Chondrocyte (in vitro differentiated cells): ENCODE data around the gene TSC22D3. TPM values are rescaled to one million over a fixed set of nuclear protein-coding genes. Genes with fewer than 3 reads are reported as not detected.
A peak's percentile ranks its signal among the peaks of the same experiment; 100 is the strongest.

Source experiments
- DNase-seq: peaks from one replicate; pipeline ENCODE4 v3.0.0; 2021; ENCODE audit warnings: mixed read lengths, low spot score
- H3K27ac Mint-ChIP-seq: one replicate; pipeline ENCODE4 v1.8.0; 2021; ENCODE audit warnings: mild to moderate bottlenecking, moderate library complexity, mixed read lengths; ENCODE audit not compliant: unreplicated experiment
- H3K27me3 Mint-ChIP-seq: 2 replicates; pipeline ENCODE4 v1.8.0; 2021; ENCODE audit warnings: low read depth, mixed read lengths
- H3K36me3 Mint-ChIP-seq: 2 replicates; pipeline ENCODE4 v1.8.0; 2021; ENCODE audit warnings: low read depth, mixed read lengths
- H3K4me1 Mint-ChIP-seq: 2 replicates; pipeline ENCODE4 v1.8.0; 2021; ENCODE audit warnings: low read depth, mild to moderate bottlenecking, mixed read lengths
- H3K4me3 Mint-ChIP-seq: one replicate; pipeline ENCODE4 v1.8.0; 2021; ENCODE audit warnings: mild to moderate bottlenecking, moderate library complexity, mixed read lengths; ENCODE audit not compliant: unreplicated experiment
- H3K9me3 Mint-ChIP-seq: 2 replicates; pipeline ENCODE4 v1.8.0; 2021; ENCODE audit warnings: low read depth, mixed read lengths
- total RNA-seq: library from RNA; stranded (reverse); gene quantifications from 3 replicates; pipeline ENCODE4 v1.2.1, GENCODE V29; 2021
- TF ChIP-seq, protein P1 (sequence below): fragments of 200-600 bp; sonication (generic); IDR thresholded peaks from 2 replicates; pipeline ENCODE4 v1.5.0; 2021; ENCODE audit warnings: antibody characterized with exemption, mild to moderate bottlenecking, moderate library complexity

TSC22D3 gene
- total RNA-seq, 1 donor from 2014 or later: 191 TPM

DNA sequence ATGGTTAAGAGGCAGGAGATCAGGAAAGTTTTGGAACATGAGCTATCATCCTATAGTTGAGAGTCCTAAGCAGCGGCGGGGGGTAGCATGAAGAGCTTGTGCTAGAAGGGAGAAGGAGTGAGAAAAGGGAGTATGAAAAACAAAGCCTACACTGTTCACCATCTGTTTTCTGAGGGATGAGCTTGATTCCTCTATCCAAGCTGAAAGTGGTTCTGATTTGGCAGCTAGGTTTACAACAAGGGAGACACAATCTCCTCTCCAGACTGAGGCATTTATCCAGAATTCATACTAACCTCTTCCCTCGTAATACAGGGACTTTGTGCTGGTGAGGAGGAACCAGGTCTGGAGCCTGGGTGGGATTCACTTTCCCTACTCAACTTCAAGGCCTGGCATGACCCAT is 23.5 kb downstream of the TSC22D3 start:
- no peak overlapping the region for H3K4me3 Mint-ChIP-seq
- H3K9me3 Mint-ChIP-seq: no peaks in the 10 kb centered on the region
- peak overlapping the region; percentile 7 for H3K27ac Mint-ChIP-seq
- TF ChIP-seq, protein P1, sequence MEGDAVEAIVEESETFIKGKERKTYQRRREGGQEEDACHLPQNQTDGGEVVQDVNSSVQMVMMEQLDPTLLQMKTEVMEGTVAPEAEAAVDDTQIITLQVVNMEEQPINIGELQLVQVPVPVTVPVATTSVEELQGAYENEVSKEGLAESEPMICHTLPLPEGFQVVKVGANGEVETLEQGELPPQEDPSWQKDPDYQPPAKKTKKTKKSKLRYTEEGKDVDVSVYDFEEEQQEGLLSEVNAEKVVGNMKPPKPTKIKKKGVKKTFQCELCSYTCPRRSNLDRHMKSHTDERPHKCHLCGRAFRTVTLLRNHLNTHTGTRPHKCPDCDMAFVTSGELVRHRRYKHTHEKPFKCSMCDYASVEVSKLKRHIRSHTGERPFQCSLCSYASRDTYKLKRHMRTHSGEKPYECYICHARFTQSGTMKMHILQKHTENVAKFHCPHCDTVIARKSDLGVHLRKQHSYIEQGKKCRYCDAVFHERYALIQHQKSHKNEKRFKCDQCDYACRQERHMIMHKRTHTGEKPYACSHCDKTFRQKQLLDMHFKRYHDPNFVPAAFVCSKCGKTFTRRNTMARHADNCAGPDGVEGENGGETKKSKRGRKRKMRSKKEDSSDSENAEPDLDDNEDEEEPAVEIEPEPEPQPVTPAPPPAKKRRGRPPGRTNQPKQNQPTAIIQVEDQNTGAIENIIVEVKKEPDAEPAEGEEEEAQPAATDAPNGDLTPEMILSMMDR: no peak
- H3K27me3 Mint-ChIP-seq: no peaks in the 10 kb centered on the region
- no peak for DNase-seq
- peaks cover 29% of the 10 kb centered on the region for H3K4me1 Mint-ChIP-seq
- H3K36me3 Mint-ChIP-seq: no peaks in the 10 kb centered on the region

DNA sequence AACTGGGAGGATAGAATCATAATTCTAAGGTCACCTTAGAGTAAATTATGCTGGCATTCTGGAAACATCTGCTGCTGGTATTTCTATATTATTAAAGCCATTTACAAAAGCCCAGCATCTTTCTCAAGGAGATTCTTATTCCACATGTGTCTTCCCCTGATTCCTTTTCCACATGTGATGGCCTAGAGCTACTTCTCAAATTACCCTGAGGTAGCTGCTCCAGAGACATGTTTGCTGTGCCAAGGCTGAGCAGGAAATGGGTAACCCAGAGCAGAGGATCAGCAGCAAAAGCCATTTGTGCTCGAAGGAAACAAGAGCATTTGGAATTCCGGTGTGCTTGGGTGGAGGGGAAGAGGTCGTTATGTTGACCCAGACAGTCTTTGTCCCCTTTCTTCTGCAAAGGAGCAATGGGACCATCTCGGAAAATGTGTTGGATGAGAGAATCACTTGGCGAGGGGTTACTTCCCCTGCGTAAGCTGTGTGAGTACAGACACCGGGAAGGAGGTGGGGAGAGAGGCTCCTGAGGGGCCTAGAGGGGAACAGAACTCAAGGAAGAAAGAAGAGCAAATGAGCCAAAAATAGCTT is 24.6 kb downstream of the TSC22D3 start:
- DNase-seq: no peak
- Mint-ChIP-seq H3K4me3 (no peak overlapping the region), H3K9me3 (no peaks in the 10 kb centered on the region), H3K27me3 (no peaks in the 10 kb centered on the region), H3K36me3 (no peaks in the 10 kb centered on the region), H3K27ac (peak overlapping the region; percentile 38), H3K4me1 (peaks cover 39% of the 10 kb centered on the region)
- TF ChIP-seq, protein P1: no peak

DNA sequence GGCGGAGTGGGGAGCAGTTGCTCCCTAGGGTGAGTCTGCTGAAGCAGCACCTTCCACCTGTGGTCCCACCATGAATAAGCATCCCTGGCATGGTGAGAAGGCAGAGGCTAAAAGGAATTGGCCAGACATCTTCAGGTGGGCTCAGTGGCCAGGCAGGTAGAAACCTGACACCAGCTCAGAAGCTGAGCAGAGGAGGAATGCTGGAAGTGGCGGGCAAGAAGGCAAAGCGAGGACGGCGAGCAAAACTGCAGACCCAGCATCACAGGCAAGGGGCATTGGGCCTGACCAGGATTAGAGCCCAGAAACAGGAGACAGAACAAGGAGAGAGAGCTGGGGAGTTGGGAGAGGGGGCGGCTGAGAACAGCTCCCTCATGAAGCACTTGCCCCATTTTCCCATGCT is 25.3 kb downstream of the TSC22D3 start:
- DNase-seq: no peak
- Mint-ChIP-seq H3K4me3 (no peak overlapping the region), H3K27ac (no peak overlapping the region), H3K4me1 (peaks cover 39% of the 10 kb centered on the region), H3K36me3 (no peaks in the 10 kb centered on the region), H3K27me3 (no peaks in the 10 kb centered on the region), H3K9me3 (no peaks in the 10 kb centered on the region)
- TF ChIP-seq, protein P1: no peak

DNA sequence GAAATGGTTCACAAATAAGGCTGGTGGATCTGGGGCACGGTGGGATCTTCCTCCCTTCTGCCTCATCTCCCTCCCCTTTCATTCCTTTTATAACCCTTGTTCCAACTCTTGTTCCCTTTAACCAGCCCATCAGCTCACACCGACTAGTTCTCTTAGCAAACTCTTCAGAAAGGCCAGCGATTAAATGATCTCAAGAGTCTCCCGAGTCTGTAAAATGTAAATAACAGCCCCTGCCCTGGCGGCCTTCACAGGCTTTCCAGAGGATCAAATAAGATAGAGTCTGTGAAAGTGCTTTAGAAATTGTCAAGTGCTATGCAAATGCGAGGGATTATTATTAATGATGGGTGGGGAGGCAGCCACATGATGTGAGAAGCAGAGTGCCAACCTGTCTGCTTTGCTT is 27.1 kb downstream of the TSC22D3 start:
- DNase-seq: no peak
- Mint-ChIP-seq H3K27me3 (no peaks in the 10 kb centered on the region), H3K4me1 (peaks cover 39% of the 10 kb centered on the region), H3K36me3 (no peaks in the 10 kb centered on the region), H3K27ac (no peak overlapping the region), H3K9me3 (no peaks in the 10 kb centered on the region), H3K4me3 (no peak overlapping the region)
- TF ChIP-seq, protein P1: no peak

DNA sequence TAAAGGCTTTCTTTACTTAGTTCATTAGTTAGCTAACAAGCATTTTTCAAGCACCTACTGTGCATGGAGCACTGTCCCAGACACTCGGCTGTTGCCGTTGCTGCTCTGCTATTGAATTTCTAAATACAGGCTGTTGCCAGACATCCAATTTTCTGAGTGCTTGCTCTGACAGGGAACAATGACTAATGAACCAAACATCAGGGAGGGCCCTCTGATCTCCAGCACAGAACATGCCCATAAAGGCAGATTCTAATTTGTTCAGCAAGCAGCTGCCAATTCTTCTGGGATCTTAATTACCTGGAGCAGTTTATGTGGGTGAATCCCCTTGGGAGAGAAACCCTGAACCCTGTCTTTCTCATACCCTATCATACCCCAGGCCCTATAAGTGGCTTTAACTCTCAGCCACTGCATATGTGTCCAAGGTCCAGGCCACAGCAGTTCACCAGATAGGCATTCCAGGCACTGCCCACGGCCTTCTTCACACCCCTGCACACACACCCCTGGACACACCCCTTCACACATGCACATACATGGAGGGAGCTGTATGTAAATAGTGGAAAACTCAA is 27.9 kb downstream of the TSC22D3 start:
- Mint-ChIP-seq H3K27me3 (no peaks in the 10 kb centered on the region), H3K27ac (peak overlapping the region; percentile 85), H3K9me3 (no peaks in the 10 kb centered on the region), H3K36me3 (no peaks in the 10 kb centered on the region), H3K4me3 (no peak overlapping the region), H3K4me1 (peaks cover 45% of the 10 kb centered on the region)
- TF ChIP-seq, protein P1: no peak
- no peak for DNase-seq
